Activated T-cell treated with anti-CD3 and anti-CD28 coated beads, Interleukin-2, amount 50 U/mL, for 1 hour (primary cell): ENCODE data around the gene KIRREL3.

Experiments
- DNase-seq: peaks from one replicate; pipeline ENCODE4 v3.0.0-alpha.2; 2020

Gene KIRREL3

GRCh38 chr11:126456783-126457542 is 543.6 kb downstream of the KIRREL3 start:
- no peak for DNase-seq

GRCh38 chr11:126456089-126456488 is 544.5 kb downstream of the KIRREL3 start:
- no peak for DNase-seq

- DNase-seq: no peak
These were observed 548.1 kb downstream of the KIRREL3 start for GRCh38 chr11:126452241-126453101.

GRCh38 chr11:126451211-126451802 is 549.3 kb downstream of the KIRREL3 start:
- no peak for DNase-seq

GRCh38 chr11:126450806-126451205 is 549.8 kb downstream of the KIRREL3 start:
- no peak for DNase-seq

- no peak for DNase-seq
These were observed 550.4 kb downstream of the KIRREL3 start for GRCh38 chr11:126450198-126450597.

- DNase-seq: no peak
These were observed 554.0 kb downstream of the KIRREL3 start for GRCh38 chr11:126446581-126446980.

- no peak for DNase-seq
These were observed 556.5 kb downstream of the KIRREL3 start for GRCh38 chr11:126444072-126444471.

- no peak for DNase-seq
These were observed 557.5 kb downstream of the KIRREL3 start for GRCh38 chr11:126443120-126443519.

- DNase-seq: peak; percentile 76
These were observed 559.6 kb downstream of the KIRREL3 start for GRCh38 chr11:126440792-126441514.

GRCh38 chr11:126440276-126440675 is 560.3 kb downstream of the KIRREL3 start:
- DNase-seq: no peak

GRCh38 chr11:126438691-126439090 is 561.9 kb downstream of the KIRREL3 start:
- DNase-seq: no peak

GRCh38 chr11:126438272-126438671 is 562.3 kb downstream of the KIRREL3 start:
- no peak for DNase-seq

- DNase-seq: no peak
These were observed 562.8 kb downstream of the KIRREL3 start for GRCh38 chr11:126437731-126438130.

- no peak for DNase-seq
These were observed 564.3 kb downstream of the KIRREL3 start for GRCh38 chr11:126436209-126436755.

- DNase-seq: no peak
These were observed 565.6 kb downstream of the KIRREL3 start for GRCh38 chr11:126434950-126435335.

GRCh38 chr11:126433989-126434949 is 566.3 kb downstream of the KIRREL3 start:
- no peak for DNase-seq

GRCh38 chr11:126433244-126433846 is 567.2 kb downstream of the KIRREL3 start:
- DNase-seq: no peak

- no peak for DNase-seq
These were observed 568.0 kb downstream of the KIRREL3 start for GRCh38 chr11:126432525-126432924.

- DNase-seq: no peak
These were observed 568.5 kb downstream of the KIRREL3 start for GRCh38 chr11:126432065-126432461.
